ENCODE data around the gene KLHL3.

GRCh38 chr5:137618476-137618875, 117.4 kb downstream of the KLHL3 start:
- TF ChIP-seq MTA3 (IDR thresholded peaks at IDR 0.05; ENCODE audit: borderline replicate concordance) = no peak
- no peak for TF ChIP-seq TFAP4 (CRISPR knock-in tag; IDR thresholded peaks at IDR 0.05; ENCODE audit: borderline replicate concordance)
- TF ChIP-seq KLF6 (CRISPR knock-in tag; IDR thresholded peaks at IDR 0.05; ENCODE audit: borderline replicate concordance) = no peak
- TF ChIP-seq MXD1 (CRISPR knock-in tag; IDR thresholded peaks at IDR 0.05; ENCODE audit: borderline replicate concordance, poor library complexity, severe bottlenecking) = no peak
- no peak for TF ChIP-seq CTCF (IDR thresholded peaks at IDR 0.05 in 2 of 3, conservative IDR thresholded peaks at IDR 0.05 in 1 of 3; ENCODE audit: insufficient read depth in 2 of 3, low read depth in 1 of 3, low read length in 3 of 3)
- no peak for TF ChIP-seq FOXM1 (IDR thresholded peaks at IDR 0.05; ENCODE audit: low read depth)
- TF ChIP-seq FOXM1 (CRISPR knock-in tag; IDR thresholded peaks at IDR 0.05; ENCODE audit: low read depth) = no peak
- no peak for TF ChIP-seq HLTF (IDR thresholded peaks at IDR 0.05)
- TF ChIP-seq CHD1 (IDR thresholded peaks at IDR 0.05; ENCODE audit: low read length) = no peak
- no peak for TF ChIP-seq FIP1L1 (IDR thresholded peaks at IDR 0.05; ENCODE audit: low read depth, low read length, poor library complexity, severe bottlenecking)
- no peak for TF ChIP-seq ZNF134 (CRISPR knock-in tag; conservative IDR thresholded peaks at IDR 0.05)
- no peak for TF ChIP-seq CREB5 (CRISPR knock-in tag; IDR thresholded peaks at IDR 0.05)
- TF ChIP-seq GTF2B (IDR thresholded peaks at IDR 0.05; ENCODE audit: extremely low read depth, insufficient read length) = no peak
- no peak for TF ChIP-seq SMARCA5 (IDR thresholded peaks at IDR 0.05)
